SK-N-SH (cell line): ENCODE measurements around the gene DCDC2B. TPM values are rescaled to one million over a fixed set of nuclear protein-coding genes. Genes with fewer than 3 reads are reported as not detected.

Experiments
- CTCF ChIA-PET: fragments of 300-600, 350-600 bp; formaldehyde crosslinking; extraction: SDS; loops from one replicate; lab custom pipeline; 2021; lab: Yijun Ruan, JAX
- POLR2A ChIA-PET: fragments of 350-600 bp; sonication (Branson Sonifier 250); formaldehyde crosslinking; extraction: SDS; loops from one replicate; lab custom pipeline; 2020; ENCODE audit warnings: antibody characterized with exemption, inconsistent platforms; lab: Yijun Ruan, JAX
- DNase-seq: peaks from one replicate; pipeline ENCODE4 v3.0.0; 2012
- H2AFZ ChIP-seq: fragments of 200-600 bp; sonication (generic); 2 replicates; pipeline ENCODE4 v1.8.1; 2016; ENCODE audit warnings: antibody characterized with exemption, mild to moderate bottlenecking, low read depth
- H3F3A ChIP-seq: fragments of 200-600 bp; sonication (generic); replicated peaks from 2 replicates; pipeline ENCODE3; 2016; ENCODE audit warnings: antibody characterized with exemption, mild to moderate bottlenecking; ENCODE audit not compliant: insufficient read depth
- H3K27ac ChIP-seq, 2 experiments: fragments of 200-500 bp in 1 of 2; fragments of 200-600 bp in 1 of 2; sonication (Bioruptor generic) in 1 of 2; sonication (generic), shearing (Covaris generic) in 1 of 2; 2 replicates each; pipeline versions ENCODE4 v1.5.1 to v1.6.1; 2014 to 2016; ENCODE audit warnings: low read depth in 2 of 2, inconsistent platforms in 1 of 2, low read length in 1 of 2, mild to moderate bottlenecking in 1 of 2, mixed read lengths in 1 of 2
- H3K27me3 ChIP-seq: fragments of 200-600 bp; sonication (generic), shearing (Covaris generic); 2 replicates; pipeline ENCODE4 v1.6.1; 2016; ENCODE audit warnings: mixed run types; ENCODE audit not compliant: insufficient read depth
- H3K36me3 ChIP-seq, 2 experiments: fragments of 200-500 bp in 1 of 2; fragments of 200-600 bp in 1 of 2; sonication (Bioruptor generic) in 1 of 2; sonication (generic) in 1 of 2; replicated peaks in 1 of 2; 2 replicates each; pipeline versions ENCODE3 to v1.5.1; 2014 to 2016; ENCODE audit warnings: low read length in 1 of 2, mild to moderate bottlenecking in 1 of 2; ENCODE audit not compliant: insufficient read depth in 2 of 2, control insufficient read depth in 1 of 2
- H3K4me1 ChIP-seq, 2 experiments: fragments of 200-500 bp in 1 of 2; fragments of 200-600 bp in 1 of 2; sonication (Bioruptor generic) in 1 of 2; sonication (generic), shearing (Covaris generic) in 1 of 2; 2 replicates each; pipeline versions ENCODE4 v1.5.1 to v1.6.1; 2014 to 2016; ENCODE audit warnings: low read depth in 1 of 2, low read length in 1 of 2, mixed run types in 1 of 2; ENCODE audit not compliant: insufficient read depth in 2 of 2, control insufficient read depth in 1 of 2
- H3K4me2 ChIP-seq: fragments of 200-600 bp; sonication (generic), shearing (Covaris generic); 2 replicates; pipeline ENCODE4 v1.6.1; 2017; ENCODE audit warnings: mixed run types
- H3K4me3 ChIP-seq, 2 experiments: fragments of 200-500 bp in 1 of 2; fragments of 200-600 bp in 1 of 2; sonication (Bioruptor generic) in 1 of 2; sonication (generic), shearing (Covaris generic) in 1 of 2; 2 replicates each; pipeline versions ENCODE4 v1.5.1 to v1.8.1; 2014 to 2016; ENCODE audit warnings: low read depth in 2 of 2, inconsistent platforms in 1 of 2, low read length in 1 of 2, mild to moderate bottlenecking in 1 of 2, mixed read lengths in 1 of 2, moderate library complexity in 1 of 2
- H3K79me2 ChIP-seq: fragments of 200-600 bp; sonication (generic); 2 replicates; pipeline ENCODE4 v1.8.1; 2017; ENCODE audit warnings: mild to moderate bottlenecking; ENCODE audit not compliant: insufficient read depth
- H3K9ac ChIP-seq: fragments of 200-600 bp; sonication (generic); 2 replicates; pipeline ENCODE4 v1.6.1; 2017; ENCODE audit warnings: mixed run types
- H3K9me2 ChIP-seq: fragments of 200-600 bp; sonication (generic); 2 replicates; pipeline ENCODE4 v1.6.1; 2017; ENCODE audit warnings: mixed run types
- H3K9me3 ChIP-seq: fragments of 200-600 bp; sonication (generic); 2 replicates; pipeline ENCODE4 v1.6.1; 2017; ENCODE audit warnings: mixed run types, mild to moderate bottlenecking, moderate library complexity
- H4K20me1 ChIP-seq: fragments of 200-600 bp; sonication (generic); 2 replicates; pipeline ENCODE4 v1.6.1; 2017; ENCODE audit warnings: mild to moderate bottlenecking, mixed run types; ENCODE audit not compliant: insufficient read depth
- FOXJ3 ChIP-seq: sonication (generic); formaldehyde crosslinking; IDR thresholded peaks from 2 replicates; pipeline ENCODE4 v1.5.1; 2020; ENCODE audit warnings: mild to moderate bottlenecking, missing genetic modification reagents
- FOXM1 ChIP-seq: IDR thresholded peaks from 2 replicates; pipeline ENCODE4 v1.4.0; 2012; ENCODE audit warnings: low read depth, mild to moderate bottlenecking
- GATA2 ChIP-seq: sonication (generic); formaldehyde crosslinking; IDR thresholded peaks from 2 replicates; pipeline ENCODE4 v1.5.0; 2020; ENCODE audit warnings: mild to moderate bottlenecking, missing genetic modification reagents
- MAX ChIP-seq: IDR thresholded peaks from 2 replicates; pipeline ENCODE4 v1.4.0; 2012; ENCODE audit warnings: low read depth
- MEF2A ChIP-seq: IDR thresholded peaks from 2 replicates; pipeline ENCODE4 v1.4.0; 2012; ENCODE audit warnings: low read depth, borderline replicate concordance
- POLR2AphosphoS5 ChIP-seq: IDR thresholded peaks from 2 replicates; pipeline ENCODE4 v1.6.1; 2012; ENCODE audit warnings: low read depth, low read length
- RFX5 ChIP-seq: IDR thresholded peaks from 2 replicates; pipeline ENCODE4 v1.6.1; 2012; ENCODE audit warnings: mild to moderate bottlenecking, improper control_type of control experiment, low read length
- RXRA ChIP-seq: IDR thresholded peaks from 2 replicates; pipeline ENCODE4 v1.4.0; 2012; ENCODE audit warnings: low read depth, mild to moderate bottlenecking, borderline replicate concordance
- SIN3A ChIP-seq: IDR thresholded peaks from 2 replicates; pipeline ENCODE4 v1.6.1; 2012; ENCODE audit warnings: low read depth, mild to moderate bottlenecking, low read length, moderate library complexity, borderline replicate concordance
- TCF12 ChIP-seq: IDR thresholded peaks from 2 replicates; pipeline ENCODE4 v1.4.0; 2012
- TEAD4 ChIP-seq: IDR thresholded peaks from 2 replicates; pipeline ENCODE4 v1.4.0; 2012; ENCODE audit warnings: mild to moderate bottlenecking, borderline replicate concordance; ENCODE audit not compliant: insufficient read depth
- WGBS: methylation state at CpG from one replicate; pipeline ENCODE4 v1.1.6; 2017; ENCODE audit warnings: low lambda C conversion rate; 5-methylcytosine and 5-hydroxymethylcytosine counted together
- polyA plus RNA-seq, 3 experiments: library from polyadenylated mRNA; depleted of rRNA; stranded (reverse); fragments of >200 nt; gene quantifications; 2 replicates each; pipeline ENCODE4 v1.2.3, GENCODE V29; 2012
- TF ChIP-seq, protein P1 (sequence below): fragments of 200-600 bp; sonication (generic); IDR thresholded peaks from 2 replicates; pipeline ENCODE4 v1.6.1; 2017; ENCODE audit warnings: antibody characterized with exemption, mild to moderate bottlenecking, moderate library complexity
- TF ChIP-seq, protein P2 (sequence below): IDR thresholded peaks from 2 replicates; pipeline ENCODE4 v1.6.1; 2012; ENCODE audit warnings: mild to moderate bottlenecking, low read depth, low read length, moderate library complexity

Gene DCDC2B
- polyA plus RNA-seq, 1 of the 3 experiments (the other 2 are of a cell fraction): not detected

GRCh38 chr1:32208469-32208868 lies 420 bp upstream of the DCDC2B start:
- H3K9ac ChIP-seq: no peak overlapping the region
- H3K4me2 ChIP-seq: no peak overlapping the region
- no peak overlapping the region for H2AFZ ChIP-seq
- no peak for DNase-seq
- H3F3A ChIP-seq: no peaks in the 10 kb centered on the region
- H3K4me3 ChIP-seq: no peak overlapping the region
- WGBS: 85% methylated on average over 6 of the region's 6 CpGs
- ChIA-PET POLR2A (interaction anchor here (1.2 to 3.2 kb wide), 4 partner anchors 8 to 32 kb away, joined by 3 to 15 read pairs (median 4); partner anchors contain the start of gene CCDC28B), CTCF (interaction anchor here (0.7 kb wide), 1 partner anchor 12 kb away, joined by 3 read pairs; no protein-coding TSS in a partner anchor)
- peaks cover 0 to 5% of the 10 kb centered on the region in 2 experiments for H3K36me3 ChIP-seq
- no peaks in the 10 kb centered on the region for H3K27me3 ChIP-seq
- peaks cover 4% of the 10 kb centered on the region; the same call in 1 of the 2 replicates for H3K79me2 ChIP-seq
- H3K9me3 ChIP-seq: no peaks in the 10 kb centered on the region
- no peaks in the 10 kb centered on the region for H3K9me2 ChIP-seq
- H4K20me1 ChIP-seq: no peaks in the 10 kb centered on the region
- H3K4me1 ChIP-seq: peaks cover 0 to 25% of the 10 kb centered on the region in 2 experiments; a peak in 1 of 4 replicates
- peak overlapping the region in 1 of 2 experiments; percentile 30; a peak in 1 of 4 replicates for H3K27ac ChIP-seq
- TF ChIP-seq RFX5 (no peak), TCF12 (no peak), FOXM1 (no peak), TEAD4 (no peak), POLR2AphosphoS5 (no peak), MAX (no peak), GATA2 (CRISPR knock-in tag) (no peak), FOXJ3 (no peak), RXRA (no peak), MEF2A (no peak), SIN3A (no peak)
- TF ChIP-seq, protein P1, sequence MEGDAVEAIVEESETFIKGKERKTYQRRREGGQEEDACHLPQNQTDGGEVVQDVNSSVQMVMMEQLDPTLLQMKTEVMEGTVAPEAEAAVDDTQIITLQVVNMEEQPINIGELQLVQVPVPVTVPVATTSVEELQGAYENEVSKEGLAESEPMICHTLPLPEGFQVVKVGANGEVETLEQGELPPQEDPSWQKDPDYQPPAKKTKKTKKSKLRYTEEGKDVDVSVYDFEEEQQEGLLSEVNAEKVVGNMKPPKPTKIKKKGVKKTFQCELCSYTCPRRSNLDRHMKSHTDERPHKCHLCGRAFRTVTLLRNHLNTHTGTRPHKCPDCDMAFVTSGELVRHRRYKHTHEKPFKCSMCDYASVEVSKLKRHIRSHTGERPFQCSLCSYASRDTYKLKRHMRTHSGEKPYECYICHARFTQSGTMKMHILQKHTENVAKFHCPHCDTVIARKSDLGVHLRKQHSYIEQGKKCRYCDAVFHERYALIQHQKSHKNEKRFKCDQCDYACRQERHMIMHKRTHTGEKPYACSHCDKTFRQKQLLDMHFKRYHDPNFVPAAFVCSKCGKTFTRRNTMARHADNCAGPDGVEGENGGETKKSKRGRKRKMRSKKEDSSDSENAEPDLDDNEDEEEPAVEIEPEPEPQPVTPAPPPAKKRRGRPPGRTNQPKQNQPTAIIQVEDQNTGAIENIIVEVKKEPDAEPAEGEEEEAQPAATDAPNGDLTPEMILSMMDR: no peak
- TF ChIP-seq, protein P2, sequence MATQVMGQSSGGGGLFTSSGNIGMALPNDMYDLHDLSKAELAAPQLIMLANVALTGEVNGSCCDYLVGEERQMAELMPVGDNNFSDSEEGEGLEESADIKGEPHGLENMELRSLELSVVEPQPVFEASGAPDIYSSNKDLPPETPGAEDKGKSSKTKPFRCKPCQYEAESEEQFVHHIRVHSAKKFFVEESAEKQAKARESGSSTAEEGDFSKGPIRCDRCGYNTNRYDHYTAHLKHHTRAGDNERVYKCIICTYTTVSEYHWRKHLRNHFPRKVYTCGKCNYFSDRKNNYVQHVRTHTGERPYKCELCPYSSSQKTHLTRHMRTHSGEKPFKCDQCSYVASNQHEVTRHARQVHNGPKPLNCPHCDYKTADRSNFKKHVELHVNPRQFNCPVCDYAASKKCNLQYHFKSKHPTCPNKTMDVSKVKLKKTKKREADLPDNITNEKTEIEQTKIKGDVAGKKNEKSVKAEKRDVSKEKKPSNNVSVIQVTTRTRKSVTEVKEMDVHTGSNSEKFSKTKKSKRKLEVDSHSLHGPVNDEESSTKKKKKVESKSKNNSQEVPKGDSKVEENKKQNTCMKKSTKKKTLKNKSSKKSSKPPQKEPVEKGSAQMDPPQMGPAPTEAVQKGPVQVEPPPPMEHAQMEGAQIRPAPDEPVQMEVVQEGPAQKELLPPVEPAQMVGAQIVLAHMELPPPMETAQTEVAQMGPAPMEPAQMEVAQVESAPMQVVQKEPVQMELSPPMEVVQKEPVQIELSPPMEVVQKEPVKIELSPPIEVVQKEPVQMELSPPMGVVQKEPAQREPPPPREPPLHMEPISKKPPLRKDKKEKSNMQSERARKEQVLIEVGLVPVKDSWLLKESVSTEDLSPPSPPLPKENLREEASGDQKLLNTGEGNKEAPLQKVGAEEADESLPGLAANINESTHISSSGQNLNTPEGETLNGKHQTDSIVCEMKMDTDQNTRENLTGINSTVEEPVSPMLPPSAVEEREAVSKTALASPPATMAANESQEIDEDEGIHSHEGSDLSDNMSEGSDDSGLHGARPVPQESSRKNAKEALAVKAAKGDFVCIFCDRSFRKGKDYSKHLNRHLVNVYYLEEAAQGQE: no peak
